Nephron (organoid): ENCODE data around the gene SNX4.

Experiments used
- H3K27ac Mint-ChIP-seq, 3 experiments: 2 replicates each; pipeline ENCODE4 v1.8.0; 2020; ENCODE audit warnings: mixed read lengths in 3 of 3, mild to moderate bottlenecking in 2 of 3, moderate library complexity in 1 of 3
- H3K27me3 Mint-ChIP-seq: 2 replicates; pipeline ENCODE4 v1.8.0; 2021; ENCODE audit warnings: low read depth, mild to moderate bottlenecking, moderate library complexity, mixed read lengths
- H3K36me3 Mint-ChIP-seq: 2 replicates; pipeline ENCODE4 v1.8.0; 2020; ENCODE audit warnings: low read depth, mixed read lengths
- H3K4me1 Mint-ChIP-seq: 2 replicates; pipeline ENCODE4 v1.8.0; 2020; ENCODE audit warnings: mixed read lengths
- H3K4me3 Mint-ChIP-seq, 3 experiments: 2 replicates each; pipeline ENCODE4 v1.8.0; 2020; ENCODE audit warnings: mild to moderate bottlenecking in 3 of 3, mixed read lengths in 3 of 3, moderate library complexity in 2 of 3
- H3K9me3 Mint-ChIP-seq: 2 replicates; pipeline ENCODE4 v1.8.0; 2020; ENCODE audit warnings: mixed read lengths
- CTCF ChIP-seq, 3 experiments: fragments of 200-600 bp; sonication (generic); IDR thresholded peaks; one replicate each; pipeline ENCODE4 v1.5.0; 2021; ENCODE audit warnings: antibody characterized with exemption in 3 of 3; ENCODE audit not compliant: unreplicated experiment in 3 of 3

SNX4 gene

DNA sequence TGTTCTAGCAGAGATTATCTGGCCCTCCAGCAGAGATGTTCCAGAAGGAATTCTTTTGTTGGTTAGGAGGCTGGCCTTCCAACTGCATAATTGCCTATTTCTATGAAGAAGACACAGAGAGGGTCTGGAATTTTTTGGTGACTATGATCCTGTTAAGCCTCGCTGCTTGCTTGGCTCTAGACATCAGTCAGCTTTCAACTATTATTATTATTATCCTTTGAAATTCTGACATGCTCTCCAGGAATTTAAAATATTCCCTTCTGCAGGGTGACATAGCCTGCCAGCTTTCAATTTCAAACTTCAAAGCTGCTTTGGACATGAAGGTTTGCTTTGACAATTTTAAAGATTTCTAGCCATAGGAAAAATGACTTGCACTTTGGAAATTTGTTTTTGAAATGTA, 118.6 kb downstream of the SNX4 start:
- peaks cover 20% of the 10 kb centered on the region for H3K27me3 Mint-ChIP-seq
- no peak for TF ChIP-seq CTCF (IDR thresholded peaks at IDR 0.05; ENCODE audit: unreplicated experiment in 3 of 3)
- peaks cover 6% of the 10 kb centered on the region for H3K9me3 Mint-ChIP-seq
- H3K4me3 Mint-ChIP-seq, result no peak overlapping the region
- peaks cover 4% of the 10 kb centered on the region for H3K36me3 Mint-ChIP-seq
- peaks cover 22% of the 10 kb centered on the region for H3K4me1 Mint-ChIP-seq
- no peak overlapping the region for H3K27ac Mint-ChIP-seq

GRCh38 chr3:125398952-125399351, 121.0 kb downstream of the SNX4 start:
- peaks cover 3% of the 10 kb centered on the region for H3K9me3 Mint-ChIP-seq
- H3K4me1 Mint-ChIP-seq, result peaks cover 22% of the 10 kb centered on the region
- H3K27ac Mint-ChIP-seq, result no peak overlapping the region
- H3K27me3 Mint-ChIP-seq, result peaks cover 13% of the 10 kb centered on the region
- TF ChIP-seq CTCF (IDR thresholded peaks at IDR 0.05; ENCODE audit: unreplicated experiment in 3 of 3), result no peak
- H3K36me3 Mint-ChIP-seq, result no peaks in the 10 kb centered on the region
- no peak overlapping the region for H3K4me3 Mint-ChIP-seq
